Thyroid gland (tissue), 4 donors: ENCODE results near the gene HM13. TPM values are rescaled to one million over a fixed set of nuclear protein-coding genes. Genes with fewer than 3 reads are reported as not detected.
"Not testable (repeated sequence)": the region's sequence is repeated elsewhere in the genome, so short reads cannot be mapped to it uniquely, and the experiment has no call there.

Experiments
- DNase-seq, 2 donors: peaks; one replicate each; pipeline ENCODE4 v3.0.0-alpha.2; 2019
- H3K27ac ChIP-seq, 3 donors: fragments of 200-600 bp; sonication (generic); 1 replicate in 2 of 3; 2 replicates in 1 of 3; pipeline ENCODE4 v1.5.1; 2016 to 2019; ENCODE audit warnings: mild to moderate bottlenecking in 1 of 3, moderate library complexity in 1 of 3
- H3K27me3 ChIP-seq: fragments of 200-600 bp; sonication (generic); one replicate; pipeline ENCODE4 v1.5.1; 2019
- H3K36me3 ChIP-seq, 2 donors: fragments of 200-600 bp; sonication (generic); one replicate each; pipeline ENCODE4 v1.5.1; 2016 to 2019
- H3K4me1 ChIP-seq, 2 donors: fragments of 200-600 bp; sonication (generic); one replicate each; pipeline ENCODE4 v1.5.1; 2017 to 2019
- H3K4me3 ChIP-seq, 3 donors: fragments of 200-600 bp; sonication (generic); replicated peaks in 1 of 3; 1 replicate in 2 of 3; 2 replicates in 1 of 3; pipeline ENCODE4 v1.5.1; 2016; ENCODE audit warnings: mild to moderate bottlenecking in 1 of 3
- H3K9me3 ChIP-seq: fragments of 200-600 bp; sonication (generic); one replicate; pipeline ENCODE4 v1.5.1; 2017
- POLR2A ChIP-seq, 2 donors: fragments of 450-650 bp; IDR thresholded peaks; one replicate each; pipeline ENCODE4 v1.6.1; 2017; ENCODE audit warnings: antibody characterized with exemption in 2 of 2, mild to moderate bottlenecking in 2 of 2, moderate library complexity in 1 of 2
- WGBS, 2 donors: methylation state at CpG; one replicate each; pipeline ENCODE4 v1.1.5; 2017; 5-methylcytosine and 5-hydroxymethylcytosine counted together
- intact Hi-C: fragments of 100-400 bp; cut with DNase I; formaldehyde crosslinking; loops from one replicate; pipeline ENCODE4 v1.15.1; 2023
- total RNA-seq, 4 donors: library from RNA; depleted of rRNA; stranded (reverse); fragments of >200 nt; gene quantifications; one replicate each; pipeline ENCODE4 v1.2.3, GENCODE V29; 2016
- TF ChIP-seq, protein P1 (sequence below), 6 experiments: fragments of 200-600 bp in 3 of 6; fragments of 450-650 bp in 3 of 6; sonication (generic) in 3 of 6; IDR thresholded peaks; one replicate each; pipeline ENCODE4 v1.5.1; 2016 to 2019; ENCODE audit warnings: antibody characterized with exemption in 6 of 6, mild to moderate bottlenecking in 2 of 6, inconsistent platforms in 1 of 6, moderate library complexity in 1 of 6

The HM13 gene, protein sequence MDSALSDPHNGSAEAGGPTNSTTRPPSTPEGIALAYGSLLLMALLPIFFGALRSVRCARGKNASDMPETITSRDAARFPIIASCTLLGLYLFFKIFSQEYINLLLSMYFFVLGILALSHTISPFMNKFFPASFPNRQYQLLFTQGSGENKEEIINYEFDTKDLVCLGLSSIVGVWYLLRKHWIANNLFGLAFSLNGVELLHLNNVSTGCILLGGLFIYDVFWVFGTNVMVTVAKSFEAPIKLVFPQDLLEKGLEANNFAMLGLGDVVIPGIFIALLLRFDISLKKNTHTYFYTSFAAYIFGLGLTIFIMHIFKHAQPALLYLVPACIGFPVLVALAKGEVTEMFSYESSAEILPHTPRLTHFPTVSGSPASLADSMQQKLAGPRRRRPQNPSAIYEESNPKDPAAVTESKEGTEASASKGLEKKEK
- total RNA-seq = 100 to 1,000 TPM in 2 of 4 donors, 10 to 100 TPM in 2; 82.8 to 136 (median 111) TPM

- TF ChIP-seq POLR2A (IDR thresholded peaks at IDR 0.05) = peak; percentile 26 to 85
- TF ChIP-seq, protein P1, sequence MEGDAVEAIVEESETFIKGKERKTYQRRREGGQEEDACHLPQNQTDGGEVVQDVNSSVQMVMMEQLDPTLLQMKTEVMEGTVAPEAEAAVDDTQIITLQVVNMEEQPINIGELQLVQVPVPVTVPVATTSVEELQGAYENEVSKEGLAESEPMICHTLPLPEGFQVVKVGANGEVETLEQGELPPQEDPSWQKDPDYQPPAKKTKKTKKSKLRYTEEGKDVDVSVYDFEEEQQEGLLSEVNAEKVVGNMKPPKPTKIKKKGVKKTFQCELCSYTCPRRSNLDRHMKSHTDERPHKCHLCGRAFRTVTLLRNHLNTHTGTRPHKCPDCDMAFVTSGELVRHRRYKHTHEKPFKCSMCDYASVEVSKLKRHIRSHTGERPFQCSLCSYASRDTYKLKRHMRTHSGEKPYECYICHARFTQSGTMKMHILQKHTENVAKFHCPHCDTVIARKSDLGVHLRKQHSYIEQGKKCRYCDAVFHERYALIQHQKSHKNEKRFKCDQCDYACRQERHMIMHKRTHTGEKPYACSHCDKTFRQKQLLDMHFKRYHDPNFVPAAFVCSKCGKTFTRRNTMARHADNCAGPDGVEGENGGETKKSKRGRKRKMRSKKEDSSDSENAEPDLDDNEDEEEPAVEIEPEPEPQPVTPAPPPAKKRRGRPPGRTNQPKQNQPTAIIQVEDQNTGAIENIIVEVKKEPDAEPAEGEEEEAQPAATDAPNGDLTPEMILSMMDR (IDR thresholded peaks at IDR 0.05) = peak; percentile 62 to 99 (median 98)
- peaks cover 27 to 43% of the 10 kb centered on the region in 2 donors for H3K4me1 ChIP-seq
- WGBS, 2 donors = 0 to 1% methylated on average over 37 to 42 of the region's 86 CpGs
- intact Hi-C loops = no loop called here
- H3K36me3 ChIP-seq = no peaks in the 10 kb centered on the region
- DNase-seq = peak; percentile 88 to 93
- no peaks in the 10 kb centered on the region for H3K27me3 ChIP-seq
- peak within 1 kb of the TSS; percentile 62 to 92 (median 86) for H3K4me3 ChIP-seq
- H3K9me3 ChIP-seq = no peaks in the 10 kb centered on the region
- H3K27ac ChIP-seq = peak within 1 kb of the TSS in 2 of 3 donors; percentile 71 to 74
These were observed at the start of gene HM13 for GRCh38 chr20:31514154-31515071. HM13 (plus strand) TSS chr20:31514442; CDS start chr20:31514552, 110 bp downstream.

DNA sequence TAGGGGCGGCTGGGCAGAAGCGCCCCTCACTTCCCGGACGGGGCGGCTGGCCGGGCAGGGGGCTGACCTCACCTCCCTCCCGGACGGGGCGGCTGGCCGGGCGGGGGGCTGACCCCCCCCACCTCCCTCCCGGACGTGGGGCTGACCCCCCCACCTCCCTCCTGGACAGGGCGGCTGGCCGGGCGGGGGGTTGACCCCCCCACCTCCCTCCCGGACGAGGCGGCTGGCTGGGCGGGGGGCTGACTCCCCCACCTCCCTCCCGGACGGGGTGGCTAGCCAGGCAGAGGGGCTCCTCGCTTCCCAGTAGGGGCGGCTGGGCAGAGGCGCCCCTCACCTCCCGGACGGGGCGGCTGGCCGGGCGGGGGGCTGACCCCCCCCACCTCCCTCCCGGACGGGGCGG is 43.3 kb upstream of the HM13 start:
- H3K36me3 ChIP-seq, intact Hi-C loops, H3K4me3 ChIP-seq, H3K9me3 ChIP-seq, H3K27me3 ChIP-seq, DNase-seq, H3K27ac ChIP-seq: not testable (repeated sequence)
- WGBS, 2 donors = no CpG with 5 or more reads among the region's 33 CpGs
- peaks cover 7 to 17% of the 10 kb centered on the region in 2 donors for H3K4me1 ChIP-seq

- Histone ChIP-seq H3K9me3 (no peaks in the 10 kb centered on the region), H3K4me3 (no peak overlapping the region), H3K27me3 (no peaks in the 10 kb centered on the region), H3K36me3 (no peaks in the 10 kb centered on the region), H3K4me1 (peaks cover 7 to 17% of the 10 kb centered on the region in 2 donors), H3K27ac (no peak overlapping the region)
- DNase-seq = no peak
- intact Hi-C loops = no loop called here
- WGBS, 2 donors = 53 to 72% methylated on average over 4 to 8 of the region's 8 CpGs
- TF ChIP-seq, protein P1 (IDR thresholded peaks at IDR 0.05) = no peak
- TF ChIP-seq POLR2A (IDR thresholded peaks at IDR 0.05) = no peak
These were observed 41.6 kb upstream of the HM13 start for GRCh38 chr20:31472395-31473330.

GRCh38 chr20:31473331-31474096 is 40.7 kb upstream of the HM13 start:
- DNase-seq = no peak
- intact Hi-C loops = no loop called here
- no peak for TF ChIP-seq POLR2A (IDR thresholded peaks at IDR 0.05)
- TF ChIP-seq, protein P1 (IDR thresholded peaks at IDR 0.05) = no peak
- H3K36me3 ChIP-seq = no peaks in the 10 kb centered on the region
- H3K4me3 ChIP-seq = no peak overlapping the region
- no peaks in the 10 kb centered on the region for H3K9me3 ChIP-seq
- whole genome bisulfite sequencing, 2 donors = 84 to 86% methylated on average over 5 of the region's 5 CpGs
- no peak overlapping the region for H3K27ac ChIP-seq
- no peaks in the 10 kb centered on the region for H3K27me3 ChIP-seq
- peaks cover 7 to 17% of the 10 kb centered on the region in 2 donors for H3K4me1 ChIP-seq
